Measurements from ENCODE around the gene SF1.
"Not testable (repeated sequence)": the region's sequence is repeated elsewhere in the genome, so short reads cannot be mapped to it uniquely, and the experiment has no call there.

Gene SF1, protein sequence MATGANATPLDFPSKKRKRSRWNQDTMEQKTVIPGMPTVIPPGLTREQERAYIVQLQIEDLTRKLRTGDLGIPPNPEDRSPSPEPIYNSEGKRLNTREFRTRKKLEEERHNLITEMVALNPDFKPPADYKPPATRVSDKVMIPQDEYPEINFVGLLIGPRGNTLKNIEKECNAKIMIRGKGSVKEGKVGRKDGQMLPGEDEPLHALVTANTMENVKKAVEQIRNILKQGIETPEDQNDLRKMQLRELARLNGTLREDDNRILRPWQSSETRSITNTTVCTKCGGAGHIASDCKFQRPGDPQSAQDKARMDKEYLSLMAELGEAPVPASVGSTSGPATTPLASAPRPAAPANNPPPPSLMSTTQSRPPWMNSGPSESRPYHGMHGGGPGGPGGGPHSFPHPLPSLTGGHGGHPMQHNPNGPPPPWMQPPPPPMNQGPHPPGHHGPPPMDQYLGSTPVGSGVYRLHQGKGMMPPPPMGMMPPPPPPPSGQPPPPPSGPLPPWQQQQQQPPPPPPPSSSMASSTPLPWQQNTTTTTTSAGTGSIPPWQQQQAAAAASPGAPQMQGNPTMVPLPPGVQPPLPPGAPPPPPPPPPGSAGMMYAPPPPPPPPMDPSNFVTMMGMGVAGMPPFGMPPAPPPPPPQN

DNA sequence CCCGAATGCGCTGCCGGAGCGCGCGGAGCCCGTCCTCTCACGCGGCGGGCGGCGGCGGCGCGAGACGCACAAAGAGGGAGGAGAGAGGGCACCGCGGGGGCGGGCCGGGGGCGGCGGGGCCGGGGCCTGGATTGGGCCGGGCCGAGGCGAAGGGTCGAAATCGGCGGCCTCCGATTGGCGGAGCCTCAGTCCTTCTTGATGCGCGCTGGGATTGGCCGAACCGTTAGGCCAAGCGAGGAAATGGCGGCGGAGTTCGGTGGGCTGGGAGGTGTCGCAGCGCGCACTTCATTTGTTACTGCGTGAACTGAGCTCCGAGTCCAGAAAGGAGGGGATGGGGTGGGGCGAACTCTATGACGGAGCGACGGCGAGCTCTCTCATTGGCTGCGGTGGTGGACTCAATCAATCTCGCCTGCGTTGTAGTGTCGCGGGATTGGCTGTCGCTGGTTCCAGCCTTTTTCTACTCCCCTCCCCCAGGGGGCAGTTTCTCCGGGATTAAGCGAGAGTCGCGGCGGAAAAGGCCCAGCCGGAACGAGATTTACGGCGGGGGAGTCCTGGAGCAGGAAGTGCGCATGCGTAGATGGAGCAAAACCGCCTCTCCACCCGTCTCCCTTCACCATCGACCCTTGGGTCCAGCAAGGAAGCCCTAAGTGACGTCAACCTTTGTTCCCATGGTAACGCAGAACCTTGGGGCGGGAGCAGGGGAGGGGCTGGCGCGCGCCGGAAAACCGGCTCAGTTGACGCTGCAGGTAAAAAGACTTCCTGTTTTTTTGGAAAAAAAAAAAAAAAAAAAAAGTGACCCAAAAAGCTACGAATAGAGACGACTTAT is at the start of gene SF1:
Gene SF1, minus strand, starts transcription at position 70 of the 826 bp plus-strand sequence. CDS start 150 bp downstream, outside the sequence.
- TF ChIP-seq, protein P1, sequence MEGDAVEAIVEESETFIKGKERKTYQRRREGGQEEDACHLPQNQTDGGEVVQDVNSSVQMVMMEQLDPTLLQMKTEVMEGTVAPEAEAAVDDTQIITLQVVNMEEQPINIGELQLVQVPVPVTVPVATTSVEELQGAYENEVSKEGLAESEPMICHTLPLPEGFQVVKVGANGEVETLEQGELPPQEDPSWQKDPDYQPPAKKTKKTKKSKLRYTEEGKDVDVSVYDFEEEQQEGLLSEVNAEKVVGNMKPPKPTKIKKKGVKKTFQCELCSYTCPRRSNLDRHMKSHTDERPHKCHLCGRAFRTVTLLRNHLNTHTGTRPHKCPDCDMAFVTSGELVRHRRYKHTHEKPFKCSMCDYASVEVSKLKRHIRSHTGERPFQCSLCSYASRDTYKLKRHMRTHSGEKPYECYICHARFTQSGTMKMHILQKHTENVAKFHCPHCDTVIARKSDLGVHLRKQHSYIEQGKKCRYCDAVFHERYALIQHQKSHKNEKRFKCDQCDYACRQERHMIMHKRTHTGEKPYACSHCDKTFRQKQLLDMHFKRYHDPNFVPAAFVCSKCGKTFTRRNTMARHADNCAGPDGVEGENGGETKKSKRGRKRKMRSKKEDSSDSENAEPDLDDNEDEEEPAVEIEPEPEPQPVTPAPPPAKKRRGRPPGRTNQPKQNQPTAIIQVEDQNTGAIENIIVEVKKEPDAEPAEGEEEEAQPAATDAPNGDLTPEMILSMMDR (IDR thresholded peaks at IDR 0.05; ENCODE audit: extremely low read depth, missing control alignments) = no peak

DNA sequence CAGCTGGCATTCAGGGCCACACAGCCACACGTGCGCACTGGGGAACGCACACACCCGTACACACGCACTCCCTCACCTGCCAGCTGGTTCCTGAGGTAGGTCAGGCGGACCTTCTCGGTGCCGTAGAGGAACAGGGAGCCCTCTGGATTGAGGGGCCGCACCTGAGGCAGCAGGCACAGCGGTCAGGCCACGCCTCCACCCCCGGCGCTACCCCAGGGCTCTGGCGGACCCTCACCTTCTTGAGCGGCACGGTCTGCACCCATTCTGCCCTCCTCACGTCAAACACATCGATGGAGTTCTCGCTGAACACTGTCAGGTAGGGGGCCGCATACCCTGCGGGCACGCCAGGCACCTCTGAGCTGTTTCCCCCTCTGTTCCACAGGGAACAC is 49.1 kb upstream of the SF1 start:
- TF ChIP-seq, protein P1 (IDR thresholded peaks at IDR 0.05; ENCODE audit: extremely low read depth, missing control alignments) = no peak
- no peak for DNase-seq (ENCODE audit: low spot score)

More for the DNA sequence above, at the start of gene SF1:
- peak; percentile 97 for DNase-seq (ENCODE audit: low spot score)

DNA sequence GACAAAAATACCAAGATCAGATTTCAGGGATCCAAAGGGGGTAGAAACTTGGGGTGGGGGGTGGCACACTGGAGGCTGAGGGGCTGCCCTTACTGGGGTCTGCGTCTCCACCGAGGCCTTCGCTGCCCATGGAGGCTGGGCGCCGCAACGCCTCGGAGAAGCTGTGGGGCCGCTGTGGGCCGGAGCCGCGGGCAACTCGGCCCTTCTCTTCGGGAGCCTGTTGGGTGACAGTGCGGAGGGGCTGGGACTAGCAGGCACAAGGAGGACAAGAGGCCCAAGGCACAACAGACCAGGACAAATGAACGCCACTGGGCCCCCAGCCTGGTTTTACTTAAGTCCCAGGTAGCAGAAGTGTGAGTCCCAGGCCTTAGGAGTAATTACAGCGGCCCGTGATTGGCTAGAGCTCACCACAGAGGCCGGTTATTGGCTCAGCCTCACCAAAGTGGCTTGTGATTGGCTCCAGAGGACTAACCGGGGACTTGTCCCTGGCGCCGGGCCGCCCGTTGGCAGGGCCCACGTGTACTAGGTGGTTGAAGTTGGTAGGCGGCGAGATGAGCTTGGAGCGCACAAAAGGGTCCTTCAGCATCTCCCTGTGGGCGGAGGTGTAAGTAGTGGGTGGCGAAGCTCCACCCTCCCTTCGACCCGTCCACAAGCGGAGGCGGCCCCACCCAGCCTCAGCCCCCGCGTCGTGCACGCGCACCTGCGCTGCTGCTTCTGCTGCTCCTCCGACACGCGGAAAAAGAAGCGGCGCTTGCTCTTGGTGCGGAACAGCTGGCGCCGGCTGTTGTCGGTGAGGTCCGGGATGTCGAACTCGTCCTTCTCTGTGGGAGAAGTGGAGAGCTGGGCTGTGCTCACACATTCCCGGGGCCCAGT is 48.5 kb upstream of the SF1 start:
- DNase-seq (ENCODE audit: low spot score) = no peak
- TF ChIP-seq, protein P1 (IDR thresholded peaks at IDR 0.05; ENCODE audit: extremely low read depth, missing control alignments) = no peak

DNA sequence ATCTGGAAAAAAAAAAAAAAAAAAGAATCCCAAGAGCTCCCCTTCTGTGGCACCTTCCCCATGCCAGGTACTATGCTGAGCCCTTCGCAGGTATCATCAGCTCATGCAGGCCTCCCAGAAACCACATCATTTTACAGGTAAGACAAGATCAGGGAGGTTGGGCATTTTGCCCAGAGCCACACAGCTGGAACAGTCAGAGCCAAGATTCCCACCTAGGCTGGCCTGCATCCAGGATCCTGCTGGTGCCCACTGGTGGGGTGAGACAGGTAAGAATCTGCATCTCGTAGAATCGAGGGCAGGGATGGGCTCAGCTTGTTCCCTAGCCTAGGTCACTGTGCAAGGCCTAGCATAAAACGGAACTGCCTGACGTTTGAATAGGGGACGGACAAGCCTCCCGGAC is 47.7 kb upstream of the SF1 start:
- TF ChIP-seq, protein P1 (IDR thresholded peaks at IDR 0.05; ENCODE audit: extremely low read depth, missing control alignments) = no peak
- DNase-seq (ENCODE audit: low spot score) = no peak

DNA sequence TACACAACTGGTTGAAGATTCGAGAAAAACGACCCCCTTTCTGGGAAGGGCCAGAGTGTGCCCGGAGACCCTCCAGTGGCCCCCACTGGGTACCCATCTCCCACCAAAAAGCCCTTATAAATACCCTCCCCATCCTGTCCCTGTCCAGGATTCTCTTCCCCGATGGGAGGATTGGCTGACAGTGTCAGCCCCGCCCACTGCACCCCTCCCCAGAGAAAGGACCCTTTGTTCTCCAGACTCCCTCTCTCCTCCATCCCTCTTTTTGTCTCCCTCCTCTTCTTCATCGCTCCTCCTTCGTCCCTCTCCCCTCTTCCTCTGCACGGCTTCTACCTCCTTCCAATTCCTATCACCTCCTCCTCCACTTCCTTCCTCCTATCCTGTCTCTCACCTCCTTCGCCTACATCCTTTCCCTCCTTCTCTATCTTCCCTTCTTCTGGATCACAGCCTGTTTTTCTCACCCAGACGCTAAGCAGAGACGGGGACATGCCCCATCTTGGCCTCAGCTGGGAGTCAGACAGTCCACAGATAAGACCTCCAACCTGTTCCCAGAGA is 45.3 kb upstream of the SF1 start:
- TF ChIP-seq, protein P1 (IDR thresholded peaks at IDR 0.05; ENCODE audit: extremely low read depth, missing control alignments) = no peak
- no peak for DNase-seq (ENCODE audit: low spot score)

DNA sequence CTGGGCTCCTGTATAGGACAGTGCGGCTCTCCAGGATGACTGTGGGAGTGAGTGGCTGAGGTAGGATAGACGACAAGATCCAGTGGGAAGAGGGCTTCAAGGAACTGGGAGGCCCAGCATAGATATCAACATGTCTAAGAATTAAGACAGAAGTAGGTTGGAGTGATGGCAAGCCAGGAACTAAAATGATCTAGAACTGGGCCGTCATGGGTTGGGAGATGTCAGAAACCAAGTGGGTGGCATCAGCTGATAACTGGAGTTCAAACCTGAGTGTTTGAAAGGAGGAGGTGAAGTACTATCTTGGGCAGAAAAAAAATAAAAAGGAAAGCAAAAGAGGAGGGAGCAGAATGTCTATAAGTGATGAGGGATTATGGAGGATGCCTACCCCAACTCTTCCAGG is 39.1 kb upstream of the SF1 start:
- no peak for DNase-seq (ENCODE audit: low spot score)
- TF ChIP-seq, protein P1 (IDR thresholded peaks at IDR 0.05; ENCODE audit: extremely low read depth, missing control alignments) = no peak

DNA sequence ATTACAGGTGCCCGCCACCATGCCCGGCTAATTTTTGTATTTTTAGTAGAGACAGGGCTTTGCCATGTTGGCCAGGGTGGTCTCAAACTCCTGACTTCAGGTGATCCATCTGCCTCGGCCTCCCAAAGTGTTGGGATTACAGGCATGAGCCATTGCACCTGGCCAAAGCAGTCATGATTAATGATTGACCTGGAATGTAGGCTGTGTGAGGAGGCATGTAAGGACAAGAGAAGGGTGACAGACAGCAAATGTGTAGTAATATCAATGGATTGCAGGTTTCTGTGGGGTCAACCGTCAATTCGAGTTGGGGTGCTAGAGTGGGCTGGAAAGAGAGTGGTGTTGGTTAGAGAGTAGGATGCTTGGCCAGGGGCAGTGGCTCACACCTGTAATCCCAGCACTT is 37.1 kb upstream of the SF1 start:
- DNase-seq (ENCODE audit: low spot score) = not testable (repeated sequence)
